Body of pancreas (tissue), 4 donors: ENCODE results near the gene FGF2.
"Not testable (repeated sequence)": the region's sequence is repeated elsewhere in the genome, so short reads cannot be mapped to it uniquely, and the experiment has no call there.

Experiments
- CTCF ChIP-seq, 7 experiments: fragments of 450-650 bp in 4 of 7; fragments of 200-600 bp in 3 of 7; sonication (generic) in 3 of 7; IDR thresholded peaks; one replicate each; pipeline ENCODE4 v1.5.1; 2016 to 2019; ENCODE audit warnings: antibody characterized with exemption in 7 of 7
- POLR2A ChIP-seq, 3 donors: fragments of 450-650 bp; IDR thresholded peaks; one replicate each; pipeline ENCODE4 v1.6.1; 2016; ENCODE audit warnings: antibody characterized with exemption in 3 of 3, mild to moderate bottlenecking in 2 of 3

- TF ChIP-seq CTCF, POLR2A (IDR thresholded peaks at IDR 0.05): not testable (repeated sequence)
Observed at GRCh38 chr4:122812823-122813222, 13.8 kb upstream of the FGF2 start.
